Endothelial cell of umbilical vein (primary cell): ENCODE measurements around the gene THRSP. TPM values are rescaled to one million over a fixed set of nuclear protein-coding genes. Genes with fewer than 3 reads are reported as not detected.

Experiments
- BruUV-seq: library from RNA; stranded (reverse); fragments of 400-500 nt; replicated peaks from 2 replicates; lab custom pipeline; 2021; lab: Mats Ljungman, UMichigan
- CTCF ChIA-PET: fragments of 300-600, 350-600 bp; sonication (Branson Sonifier 250); formaldehyde crosslinking; loops from one replicate; lab custom pipeline; 2021; ENCODE audit warnings: antibody characterized with exemption, inconsistent platforms; lab: Charles Lee
- POLR2A ChIA-PET: fragments of 300-600, 350-600 bp; sonication (Branson Sonifier 250); formaldehyde crosslinking; loops from one replicate; lab custom pipeline; 2021; ENCODE audit warnings: antibody characterized with exemption, inconsistent platforms; lab: Charles Lee
- DNase-seq: peaks from one replicate; pipeline ENCODE4 v3.0.0-alpha.2; 2011; ENCODE audit warnings: low read depth, low spot score
- FAIRE-seq: peaks from 2 replicates; lab custom pipeline; 2011; peaks lifted over from hg19 to GRCh38; lab: Jason Lieb, UNC
- H2AFZ ChIP-seq: 2 replicates; pipeline ENCODE4 v1.6.0; 2012; ENCODE audit warnings: low read depth, low read length, control low read depth, inconsistent platforms
- H3K27ac ChIP-seq: 2 replicates; pipeline ENCODE4 v1.5.1; 2011; ENCODE audit warnings: low read depth, mild to moderate bottlenecking, control low read depth, low read length, moderate library complexity; ENCODE audit not compliant: insufficient read depth
- H3K27me3 ChIP-seq, 2 experiments: 2 replicates each; pipeline versions ENCODE4 v1.6.0 to v1.6.1; 2011; ENCODE audit warnings: low read length in 2 of 2, mixed read lengths in 1 of 2; ENCODE audit not compliant: control insufficient read depth in 2 of 2, insufficient read depth in 2 of 2
- H3K36me3 ChIP-seq, 2 experiments: 2 replicates in 1 of 2; 3 replicates in 1 of 2; pipeline ENCODE4 v1.5.1; 2011; ENCODE audit warnings: low read length in 2 of 2, mild to moderate bottlenecking in 1 of 2, moderate library complexity in 1 of 2; ENCODE audit not compliant: control insufficient read depth in 2 of 2, insufficient read depth in 2 of 2; ENCODE audit errors: extremely low read depth in 1 of 2
- H3K4me1 ChIP-seq: 3 replicates; pipeline ENCODE4 v1.5.1; 2011; ENCODE audit warnings: mild to moderate bottlenecking, low read length; ENCODE audit not compliant: control insufficient read depth, insufficient read depth; ENCODE audit errors: extremely low read depth
- H3K4me2 ChIP-seq: 2 replicates; pipeline ENCODE4 v1.6.1; 2011; ENCODE audit warnings: low read length, control low read depth, mixed read lengths; ENCODE audit not compliant: insufficient read depth
- H3K4me3 ChIP-seq, 3 experiments: fragments of 200-600 bp in 1 of 3; sonication (generic), shearing (Covaris generic) in 1 of 3; replicated peaks in 1 of 3; 2 replicates each; pipeline ENCODE4 v1.5.1; 2011 to 2016; ENCODE audit warnings: control low read depth in 3 of 3, low read length in 3 of 3, mild to moderate bottlenecking in 2 of 3, inconsistent platforms in 1 of 3, low read depth in 1 of 3, moderate library complexity in 1 of 3; ENCODE audit not compliant: insufficient read depth in 1 of 3
- H3K79me2 ChIP-seq: 2 replicates; pipeline ENCODE4 v1.6.0; 2012; ENCODE audit warnings: low read length, inconsistent platforms; ENCODE audit not compliant: control insufficient read depth, insufficient read depth
- H3K9ac ChIP-seq: replicated peaks from 2 replicates; pipeline ENCODE3; 2011; ENCODE audit warnings: low read length, control low read depth; ENCODE audit not compliant: insufficient read depth; ENCODE audit errors: extremely low read depth
- H3K9me1 ChIP-seq: replicated peaks from 3 replicates; pipeline ENCODE4 v1.6.0; 2011; ENCODE audit warnings: mild to moderate bottlenecking, low read length; ENCODE audit not compliant: control insufficient read depth, insufficient read depth; ENCODE audit errors: extremely low read depth
- H3K9me3 ChIP-seq: replicated peaks from 2 replicates; pipeline ENCODE4 v1.5.1; 2012; ENCODE audit warnings: low read length, inconsistent platforms; ENCODE audit not compliant: control insufficient read depth, insufficient read depth
- H4K20me1 ChIP-seq: replicated peaks from 2 replicates; pipeline ENCODE3; 2011; ENCODE audit warnings: mild to moderate bottlenecking, low read length; ENCODE audit not compliant: control insufficient read depth, insufficient read depth; ENCODE audit errors: extremely low read depth
- CTCF ChIP-seq, 2 donors: IDR thresholded peaks; 1 replicate in 1 of 2; 2 replicates in 1 of 2; pipeline ENCODE4 v1.5.1; 2011; ENCODE audit warnings: low read length in 2 of 2, mild to moderate bottlenecking in 2 of 2, moderate library complexity in 2 of 2, control low read depth in 1 of 2, inconsistent platforms in 1 of 2, low read depth in 1 of 2; ENCODE audit not compliant: insufficient read depth in 1 of 2; ENCODE audit errors: extremely low read depth in 1 of 2
- EZH2 ChIP-seq: IDR thresholded peaks from 2 replicates; pipeline ENCODE4 v1.6.1; 2012; ENCODE audit warnings: borderline replicate concordance, low read depth, mild to moderate bottlenecking, moderate library complexity, low read length, inconsistent platforms; ENCODE audit not compliant: severe bottlenecking
- FOS ChIP-seq: IDR thresholded peaks from 2 replicates; pipeline ENCODE4 v1.6.1; 2011; ENCODE audit warnings: mild to moderate bottlenecking, low read length, moderate library complexity, borderline replicate concordance; ENCODE audit not compliant: insufficient read depth
- GATA2 ChIP-seq: IDR thresholded peaks from 2 replicates; pipeline ENCODE4 v1.7.0; 2011; ENCODE audit warnings: low read depth, mild to moderate bottlenecking, moderate library complexity, mixed read lengths, low read length; ENCODE audit not compliant: insufficient read length, insufficient read depth
- JUN ChIP-seq: IDR thresholded peaks from 2 replicates; pipeline ENCODE4 v1.6.1; 2011; ENCODE audit warnings: borderline replicate concordance, low read depth; ENCODE audit not compliant: insufficient read length, insufficient read depth
- MAX ChIP-seq: IDR thresholded peaks from 2 replicates; pipeline ENCODE4 v1.6.1; 2011; ENCODE audit not compliant: insufficient read depth, insufficient read length
- MYC ChIP-seq: IDR thresholded peaks from one replicate; pipeline ENCODE4 v1.6.1; 2011; ENCODE audit warnings: mild to moderate bottlenecking, low read depth, low read length
- POLR2A ChIP-seq: IDR thresholded peaks from 2 replicates; pipeline ENCODE4 v1.6.1; 2012; ENCODE audit warnings: low read depth, mild to moderate bottlenecking, control low read depth, low read length
- POLR2AphosphoS5 ChIP-seq: IDR thresholded peaks from 2 replicates; pipeline ENCODE4 v1.6.1; 2012; ENCODE audit warnings: low read depth, mild to moderate bottlenecking, control low read depth, low read length, moderate library complexity; ENCODE audit not compliant: insufficient read depth
- dilution Hi-C: fragments of 300-500 bp; cut with MboI; formaldehyde crosslinking; loops from one replicate; pipeline ENCODE4 v1.15.0; 2019; ENCODE audit warnings: low sequenced_read_pairs; ENCODE audit not compliant: extremely low pct_ligation_motif_present
- intact Hi-C: fragments of 100-400 bp; cut with micrococcal nuclease; formaldehyde crosslinking; loops from one replicate; pipeline ENCODE4 v1.10.0; 2022
- polyA plus RNA-seq, 4 experiments: library from polyadenylated mRNA; depleted of rRNA in 3 of 4; stranded (reverse) in 3 of 4; unstranded in 1 of 4; fragments of >200 nt; gene quantifications; 2 replicates each; pipeline versions ENCODE4 v1.2.1 to v1.2.3, GENCODE V29; 2011 to 2012; ENCODE audit warnings: missing spikeins in 1 of 4
- total RNA-seq: library from RNA; stranded (reverse); gene quantifications from 2 replicates; pipeline ENCODE4 v1.2.3, GENCODE V29; 2021

Gene THRSP
- total and polyA plus RNA-seq, 2 donors (not counting 3 experiments of a cell fraction or from before 2014, with no cell fraction given), result not detected

- BruUV-seq, result no TSS peak
- H3K27ac ChIP-seq, result no peak overlapping the region
- no peaks in the 10 kb centered on the region for H3K9me3 ChIP-seq
- TF ChIP-seq FOS (peak; percentile 15), GATA2 (no peak)
- no peak overlapping the region for H3K9ac ChIP-seq
- no peaks in the 10 kb centered on the region for H3K4me1 ChIP-seq
- no peaks in the 10 kb centered on the region for H3K9me1 ChIP-seq
- H3K4me3 ChIP-seq, result no peak overlapping the region
- H3K27me3 ChIP-seq, result no peaks in the 10 kb centered on the region
- no peak overlapping the region for H3K4me2 ChIP-seq
- intact Hi-C loops, result no loop called here
- dilution Hi-C loops, result no loop called here
- no peaks in the 10 kb centered on the region for H3K79me2 ChIP-seq
- no peaks in the 10 kb centered on the region for H4K20me1 ChIP-seq
- FAIRE-seq (no peak), DNase-seq (no peak)
- ChIA-PET CTCF (interaction anchor here (1.1 kb wide), 1 partner anchor 9 kb away, joined by 3 read pairs; no protein-coding TSS in a partner anchor), POLR2A (no interaction called here)
- H3K36me3 ChIP-seq, result peaks cover 4 to 7% of the 10 kb centered on the region in 2 experiments
- H2AFZ ChIP-seq, result no peak overlapping the region
Observed at GRCh38 chr11:78100676-78101472, 37.2 kb downstream of the THRSP start.

- FAIRE-seq, result no peak
- TF ChIP-seq MYC, result no peak
- no peak for TF ChIP-seq JUN
- no peak for TF ChIP-seq POLR2A
- no peak for TF ChIP-seq EZH2
- TF ChIP-seq FOS, result no peak
- TF ChIP-seq GATA2, result no peak
- no peak for TF ChIP-seq CTCF (IDR thresholded peaks at IDR 0.05; ENCODE audit: extremely low read depth in 1 of 2, insufficient read depth in 1 of 2, low read depth in 1 of 2, low read length in 2 of 2)
- TF ChIP-seq POLR2AphosphoS5, result no peak
- TF ChIP-seq MAX, result no peak
- dilution Hi-C loops, result no loop called here
- intact Hi-C loops, result no loop called here
- CTCF ChIA-PET, result interaction anchor here (1.1 to 1.8 kb wide), 2 partner anchors 8 to 21 kb away, joined by 3 read pairs; no protein-coding TSS in a partner anchor
- BruUV-seq, result no TSS peak
- Histone ChIP-seq H3K9me3 (no peaks in the 10 kb centered on the region), H3K4me1 (no peaks in the 10 kb centered on the region), H3K4me3 (no peak overlapping the region), H3K79me2 (no peaks in the 10 kb centered on the region), H3K4me2 (no peak overlapping the region), H3K27ac (no peak overlapping the region), H3K36me3 (peaks cover 0 to 2% of the 10 kb centered on the region in 2 experiments), H3K9ac (no peak overlapping the region), H3K9me1 (no peaks in the 10 kb centered on the region), H4K20me1 (no peaks in the 10 kb centered on the region), H3K27me3 (no peaks in the 10 kb centered on the region), H2AFZ (no peak overlapping the region)
- POLR2A ChIA-PET, result no interaction called here
- no peak for DNase-seq
Observed at GRCh38 chr11:78109081-78110015, 45.7 kb downstream of the THRSP start.
